Ishikawa (cell line): ENCODE data around the gene DDAH1.

Experiments used
- CEBPB ChIP-seq: IDR thresholded peaks from 2 replicates; pipeline ENCODE4 v1.6.1; 2012
- CREB1 ChIP-seq: IDR thresholded peaks from 2 replicates; pipeline ENCODE4 v1.6.1; 2012; ENCODE audit warnings: low read depth
- EGR1 ChIP-seq: IDR thresholded peaks from 2 replicates; pipeline ENCODE4 v1.6.1; 2012
- EP300 ChIP-seq: IDR thresholded peaks from 2 replicates; pipeline ENCODE4 v1.6.1; 2012; ENCODE audit warnings: borderline replicate concordance
- FOXM1 ChIP-seq: IDR thresholded peaks from 2 replicates; pipeline ENCODE4 v1.6.1; 2012; ENCODE audit warnings: low read depth, borderline replicate concordance
- NFIC ChIP-seq: IDR thresholded peaks from 2 replicates; pipeline ENCODE4 v1.6.1; 2012
- RAD21 ChIP-seq: IDR thresholded peaks from 2 replicates; pipeline ENCODE4 v1.6.1; 2012; ENCODE audit warnings: low read depth
- REST ChIP-seq: IDR thresholded peaks from 2 replicates; pipeline ENCODE4 v1.6.1; 2012; ENCODE audit warnings: low read depth, mild to moderate bottlenecking
- TAF1 ChIP-seq: IDR thresholded peaks from 2 replicates; pipeline ENCODE4 v1.6.1; 2012; ENCODE audit warnings: low read depth, mild to moderate bottlenecking
- TCF12 ChIP-seq: IDR thresholded peaks from 2 replicates; pipeline ENCODE4 v1.6.1; 2012; ENCODE audit warnings: low read depth
- TEAD4 ChIP-seq: IDR thresholded peaks from 2 replicates; pipeline ENCODE4 v1.6.1; 2012
- USF1 ChIP-seq: IDR thresholded peaks from 2 replicates; pipeline ENCODE4 v1.6.1; 2012
- YY1 ChIP-seq: IDR thresholded peaks from 2 replicates; pipeline ENCODE4 v1.6.1; 2012; ENCODE audit warnings: low read depth
- ZBTB7A ChIP-seq: IDR thresholded peaks from 2 replicates; pipeline ENCODE4 v1.6.1; 2012; ENCODE audit warnings: low read depth
- TF ChIP-seq, protein P1 (sequence below): IDR thresholded peaks from 2 replicates; pipeline ENCODE4 v1.6.1; 2012

Gene DDAH1

DNA sequence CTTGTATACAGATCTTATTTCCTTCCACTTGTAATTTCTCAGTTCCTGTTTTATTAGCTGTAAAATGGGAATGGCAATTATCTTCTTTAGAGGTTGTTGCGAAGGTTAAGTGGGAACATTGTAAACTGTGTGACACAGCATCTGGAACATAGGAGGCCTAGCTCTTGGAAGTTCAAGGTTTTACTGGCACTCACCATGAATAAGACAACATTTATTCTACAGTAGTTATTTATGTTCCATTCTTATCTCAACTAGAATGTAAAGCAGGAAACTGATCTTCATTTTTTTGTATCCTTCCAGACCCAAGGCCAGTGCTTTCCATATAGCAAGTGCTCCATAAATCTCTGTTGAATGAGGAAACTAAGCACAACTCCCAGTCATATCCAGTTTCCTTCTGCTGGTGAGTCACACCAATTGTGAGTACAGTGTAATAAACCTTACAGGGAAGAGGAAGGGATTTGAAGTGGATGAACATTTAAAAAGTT lies 189.9 kb downstream of the DDAH1 start:
- TF ChIP-seq NFIC (no peak), CEBPB (no peak), TCF12 (no peak), YY1 (no peak), EP300 (no peak), RAD21 (no peak)

- TF ChIP-seq RAD21 (no peak), USF1 (no peak), YY1 (no peak), TCF12 (no peak)
- TF ChIP-seq, protein P1, sequence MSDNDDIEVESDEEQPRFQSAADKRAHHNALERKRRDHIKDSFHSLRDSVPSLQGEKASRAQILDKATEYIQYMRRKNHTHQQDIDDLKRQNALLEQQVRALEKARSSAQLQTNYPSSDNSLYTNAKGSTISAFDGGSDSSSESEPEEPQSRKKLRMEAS, result no peak
Observed at GRCh38 chr1:85273397-85273796, 191.6 kb downstream of the DDAH1 start.

- TF ChIP-seq EGR1 (no peak), USF1 (no peak), FOXM1 (no peak), TAF1 (no peak), ZBTB7A (no peak), NFIC (no peak), CEBPB (no peak), YY1 (no peak), RAD21 (no peak), TCF12 (no peak), CREB1 (no peak), TEAD4 (no peak), EP300 (no peak), REST (no peak)
- TF ChIP-seq, protein P1, result no peak
Observed at GRCh38 chr1:85268801-85269585, 196.0 kb downstream of the DDAH1 start.
